ENCODE measurements around the gene MRPL16.

DNA sequence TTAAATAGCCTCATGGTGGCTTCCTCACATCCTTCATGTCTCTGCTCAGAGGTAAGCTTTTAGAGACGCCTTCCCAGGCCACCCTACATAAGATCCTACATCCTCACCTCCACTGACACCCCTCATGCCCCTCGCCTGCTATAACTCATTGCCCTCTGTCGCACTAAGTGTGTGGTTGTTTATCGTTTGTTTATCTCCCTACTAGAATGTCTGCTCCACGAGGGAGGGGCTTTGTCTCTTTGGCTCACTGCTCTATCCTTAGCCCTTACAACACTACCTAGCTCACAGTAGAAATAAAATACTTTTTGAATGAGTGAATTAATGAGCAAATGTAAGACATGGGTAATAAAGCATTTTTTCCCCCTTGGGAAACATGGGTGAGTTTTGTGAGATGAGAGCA, 36.0 kb upstream of the MRPL16 start:
- TF ChIP-seq RAD21 (IDR thresholded peaks at IDR 0.05; ENCODE audit: low read length): no peak
- no peak for TF ChIP-seq CTCF (conservative IDR thresholded peaks at IDR 0.05; ENCODE audit: low read depth, low read length)
- no peak for TF ChIP-seq ELK1 (IDR thresholded peaks at IDR 0.05; ENCODE audit: borderline replicate concordance, low read depth, low read length)

All from IMR-90 (cell line).